HepG2 (cell line): Measurements from ENCODE around the gene DLL3. TPM values are rescaled to one million over a fixed set of nuclear protein-coding genes. Genes with fewer than 3 reads are reported as not detected.

ENCODE experiments used
- ETV5 ChIP-seq: IDR thresholded peaks from 2 replicates; pipeline ENCODE4 v1.6.1; 2018; ENCODE audit warnings: missing biosample characterization, missing genetic modification reagents, inconsistent platforms, borderline replicate concordance
- HNRNPUL1 ChIP-seq: fragments of 200-400 bp; formaldehyde crosslinking; IDR thresholded peaks from 2 replicates; pipeline ENCODE4 v1.6.1; 2017; ENCODE audit warnings: low read depth, mild to moderate bottlenecking, low read length, moderate library complexity
- MAFG ChIP-seq: sonication (generic); formaldehyde crosslinking; IDR thresholded peaks from 2 replicates; pipeline ENCODE4 v1.5.1; 2020; ENCODE audit warnings: mild to moderate bottlenecking, missing genetic modification reagents
- MZF1 ChIP-seq: sonication (generic); formaldehyde crosslinking; IDR thresholded peaks from 2 replicates; pipeline ENCODE4 v1.8.1; 2023; ENCODE audit warnings: mild to moderate bottlenecking, missing genetic modification reagents, borderline replicate concordance
- RARG ChIP-seq: sonication (generic); formaldehyde crosslinking; IDR thresholded peaks from 2 replicates; pipeline ENCODE4 v1.4.0; 2020; ENCODE audit warnings: low read depth, mild to moderate bottlenecking, missing genetic modification reagents
- RFXAP ChIP-seq: sonication (generic); formaldehyde crosslinking; IDR thresholded peaks from 2 replicates; pipeline ENCODE4 v1.4.0; 2020; ENCODE audit warnings: missing genetic modification reagents, borderline replicate concordance
- THAP11 ChIP-seq: IDR thresholded peaks from 2 replicates; pipeline ENCODE4 v1.6.1; 2016; ENCODE audit warnings: missing biosample characterization, missing genetic modification reagents
- ZNF230 ChIP-seq: sonication (generic); formaldehyde crosslinking; IDR thresholded peaks from 2 replicates; pipeline ENCODE4 v1.4.0; 2020; ENCODE audit warnings: mild to moderate bottlenecking, missing genetic modification reagents
- ZNF501 ChIP-seq: sonication (generic); formaldehyde crosslinking; IDR thresholded peaks from 2 replicates; pipeline ENCODE4 v1.5.1; 2020; ENCODE audit warnings: mild to moderate bottlenecking, moderate library complexity, missing genetic modification reagents
- ZNF7 ChIP-seq: IDR thresholded peaks from 2 replicates; pipeline ENCODE4 v1.6.1; 2016; ENCODE audit warnings: missing biosample characterization, missing genetic modification reagents
- ZNF775 ChIP-seq: sonication (generic); formaldehyde crosslinking; IDR thresholded peaks from 2 replicates; pipeline ENCODE4 v1.4.0; 2020; ENCODE audit warnings: missing genetic modification reagents, mild to moderate bottlenecking, moderate library complexity, borderline replicate concordance
- ZSCAN22 ChIP-seq: sonication (generic); formaldehyde crosslinking; IDR thresholded peaks from 2 replicates; pipeline ENCODE4 v1.4.0; 2020; ENCODE audit warnings: mild to moderate bottlenecking, missing genetic modification reagents
- polyA plus RNA-seq, 8 experiments: library from polyadenylated mRNA; depleted of rRNA in 3 of 8; stranded (reverse) in 7 of 8; unstranded in 1 of 8; fragments of >200 nt; fragmentation: Illumina TruSeq in 4 of 8; extraction: Trizol in 4 of 8; gene quantifications; 2 replicates each; pipeline versions ENCODE4 v1.2.1 to v1.2.3, GENCODE V29; 2011 to 2016; ENCODE audit warnings: low read depth in 4 of 8, missing spikeins in 1 of 8, mixed read lengths in 1 of 8; ENCODE audit not compliant: insufficient read depth in 1 of 8
- total RNA-seq, 5 experiments: library from RNA; depleted of rRNA; stranded (reverse); fragments of >200 nt; fragmentation: Illumina TruSeq; extraction: Trizol; gene quantifications; 2 replicates each; pipeline ENCODE4 v1.2.3, GENCODE V29; 2016; ENCODE audit warnings: low read depth in 1 of 5
- TF ChIP-seq, protein P1 (sequence below): sonication (generic); formaldehyde crosslinking; conservative IDR thresholded peaks from 2 replicates; pipeline ENCODE4 v1.8.1; 2023; ENCODE audit warnings: missing genetic modification reagents
- TF ChIP-seq, protein P2 (sequence below): sonication (generic); formaldehyde crosslinking; IDR thresholded peaks from 2 replicates; pipeline ENCODE4; 2020; ENCODE audit warnings: missing genetic modification reagents, mild to moderate bottlenecking, borderline replicate concordance
- TF ChIP-seq, protein P3 (sequence below): sonication (generic); formaldehyde crosslinking; IDR thresholded peaks from 2 replicates; pipeline ENCODE4 v1.5.1; 2020; ENCODE audit warnings: missing genetic modification reagents, mild to moderate bottlenecking, borderline replicate concordance
- TF ChIP-seq, protein P4 (sequence below): IDR thresholded peaks from 2 replicates; pipeline ENCODE4 v1.4.0; 2020; ENCODE audit warnings: mild to moderate bottlenecking, missing genetic modification reagents
- TF ChIP-seq, protein P5 (sequence below): sonication (generic); formaldehyde crosslinking; IDR thresholded peaks from 2 replicates; pipeline ENCODE4 v1.5.0; 2020; ENCODE audit warnings: missing genetic modification reagents

DLL3 gene
- total and polyA plus RNA-seq, 2 of the 13 experiments (the other 11 are each of a cell fraction or from before 2014, with no cell fraction given) = 0.35 to 0.55 TPM

DNA sequence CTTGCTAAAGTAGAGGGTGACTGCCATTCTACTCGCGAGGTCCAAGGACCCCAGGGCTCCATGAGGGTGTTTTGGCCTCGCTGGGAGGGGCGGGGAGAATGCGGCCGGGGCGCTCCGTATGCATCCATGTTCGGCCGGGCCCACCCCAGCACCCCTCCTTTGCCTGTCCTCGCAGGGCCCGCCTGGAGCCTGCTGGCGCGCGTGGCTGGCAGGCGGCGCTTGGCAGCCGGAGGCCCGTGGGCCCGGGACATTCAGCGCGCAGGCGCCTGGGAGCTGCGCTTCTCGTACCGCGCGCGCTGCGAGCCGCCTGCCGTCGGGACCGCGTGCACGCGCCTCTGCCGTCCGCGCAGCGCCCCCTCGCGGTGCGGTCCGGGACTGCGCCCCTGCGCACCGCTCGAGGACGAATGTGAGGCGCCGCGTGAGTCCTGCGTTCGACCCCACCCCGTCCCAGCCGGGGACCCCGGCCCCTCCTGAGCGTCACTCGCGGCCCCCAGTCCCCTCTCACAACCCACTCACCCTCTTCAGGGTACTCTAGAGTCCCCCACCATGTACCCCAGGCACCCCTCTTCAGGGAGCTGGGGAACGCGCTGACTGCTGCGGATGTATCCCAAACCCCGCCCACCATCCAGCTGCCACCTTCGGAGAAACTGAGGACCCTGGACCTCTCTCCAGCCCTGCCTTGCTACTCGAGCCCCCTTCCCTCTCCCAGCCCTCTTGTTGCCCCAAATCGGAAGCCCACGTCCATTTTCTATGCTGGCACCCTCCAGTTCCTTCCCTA lies 4.1 kb downstream of the DLL3 start (continued):
- TF ChIP-seq, protein P1, sequence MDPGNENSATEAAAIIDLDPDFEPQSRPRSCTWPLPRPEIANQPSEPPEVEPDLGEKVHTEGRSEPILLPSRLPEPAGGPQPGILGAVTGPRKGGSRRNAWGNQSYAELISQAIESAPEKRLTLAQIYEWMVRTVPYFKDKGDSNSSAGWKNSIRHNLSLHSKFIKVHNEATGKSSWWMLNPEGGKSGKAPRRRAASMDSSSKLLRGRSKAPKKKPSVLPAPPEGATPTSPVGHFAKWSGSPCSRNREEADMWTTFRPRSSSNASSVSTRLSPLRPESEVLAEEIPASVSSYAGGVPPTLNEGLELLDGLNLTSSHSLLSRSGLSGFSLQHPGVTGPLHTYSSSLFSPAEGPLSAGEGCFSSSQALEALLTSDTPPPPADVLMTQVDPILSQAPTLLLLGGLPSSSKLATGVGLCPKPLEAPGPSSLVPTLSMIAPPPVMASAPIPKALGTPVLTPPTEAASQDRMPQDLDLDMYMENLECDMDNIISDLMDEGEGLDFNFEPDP (CRISPR knock-in tag) = peak; percentile 98; the same call in 1 of the 2 replicates
- no peak for TF ChIP-seq ZNF501 (CRISPR knock-in tag)
- 0 out of 2 replicates have a peak, but pooled peaks have one; percentile 29 for TF ChIP-seq ZNF775 (CRISPR knock-in tag)
- TF ChIP-seq, protein P2, sequence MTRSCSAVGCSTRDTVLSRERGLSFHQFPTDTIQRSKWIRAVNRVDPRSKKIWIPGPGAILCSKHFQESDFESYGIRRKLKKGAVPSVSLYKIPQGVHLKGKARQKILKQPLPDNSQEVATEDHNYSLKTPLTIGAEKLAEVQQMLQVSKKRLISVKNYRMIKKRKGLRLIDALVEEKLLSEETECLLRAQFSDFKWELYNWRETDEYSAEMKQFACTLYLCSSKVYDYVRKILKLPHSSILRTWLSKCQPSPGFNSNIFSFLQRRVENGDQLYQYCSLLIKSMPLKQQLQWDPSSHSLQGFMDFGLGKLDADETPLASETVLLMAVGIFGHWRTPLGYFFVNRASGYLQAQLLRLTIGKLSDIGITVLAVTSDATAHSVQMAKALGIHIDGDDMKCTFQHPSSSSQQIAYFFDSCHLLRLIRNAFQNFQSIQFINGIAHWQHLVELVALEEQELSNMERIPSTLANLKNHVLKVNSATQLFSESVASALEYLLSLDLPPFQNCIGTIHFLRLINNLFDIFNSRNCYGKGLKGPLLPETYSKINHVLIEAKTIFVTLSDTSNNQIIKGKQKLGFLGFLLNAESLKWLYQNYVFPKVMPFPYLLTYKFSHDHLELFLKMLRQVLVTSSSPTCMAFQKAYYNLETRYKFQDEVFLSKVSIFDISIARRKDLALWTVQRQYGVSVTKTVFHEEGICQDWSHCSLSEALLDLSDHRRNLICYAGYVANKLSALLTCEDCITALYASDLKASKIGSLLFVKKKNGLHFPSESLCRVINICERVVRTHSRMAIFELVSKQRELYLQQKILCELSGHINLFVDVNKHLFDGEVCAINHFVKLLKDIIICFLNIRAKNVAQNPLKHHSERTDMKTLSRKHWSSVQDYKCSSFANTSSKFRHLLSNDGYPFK (CRISPR knock-in tag) = peak; percentile 53; the same call in 1 of the 2 replicates
- TF ChIP-seq ZNF7 = peak; percentile 50
- peak; percentile 93 for TF ChIP-seq RFXAP (CRISPR knock-in tag)
- peak; percentile 93 for TF ChIP-seq ZNF230
- TF ChIP-seq, protein P3, sequence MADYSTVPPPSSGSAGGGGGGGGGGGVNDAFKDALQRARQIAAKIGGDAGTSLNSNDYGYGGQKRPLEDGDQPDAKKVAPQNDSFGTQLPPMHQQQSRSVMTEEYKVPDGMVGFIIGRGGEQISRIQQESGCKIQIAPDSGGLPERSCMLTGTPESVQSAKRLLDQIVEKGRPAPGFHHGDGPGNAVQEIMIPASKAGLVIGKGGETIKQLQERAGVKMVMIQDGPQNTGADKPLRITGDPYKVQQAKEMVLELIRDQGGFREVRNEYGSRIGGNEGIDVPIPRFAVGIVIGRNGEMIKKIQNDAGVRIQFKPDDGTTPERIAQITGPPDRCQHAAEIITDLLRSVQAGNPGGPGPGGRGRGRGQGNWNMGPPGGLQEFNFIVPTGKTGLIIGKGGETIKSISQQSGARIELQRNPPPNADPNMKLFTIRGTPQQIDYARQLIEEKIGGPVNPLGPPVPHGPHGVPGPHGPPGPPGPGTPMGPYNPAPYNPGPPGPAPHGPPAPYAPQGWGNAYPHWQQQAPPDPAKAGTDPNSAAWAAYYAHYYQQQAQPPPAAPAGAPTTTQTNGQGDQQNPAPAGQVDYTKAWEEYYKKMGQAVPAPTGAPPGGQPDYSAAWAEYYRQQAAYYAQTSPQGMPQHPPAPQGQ = no peak
- TF ChIP-seq THAP11 (CRISPR knock-in tag) = peak; percentile 61; the same call in 1 of the 2 replicates
- TF ChIP-seq, protein P4, sequence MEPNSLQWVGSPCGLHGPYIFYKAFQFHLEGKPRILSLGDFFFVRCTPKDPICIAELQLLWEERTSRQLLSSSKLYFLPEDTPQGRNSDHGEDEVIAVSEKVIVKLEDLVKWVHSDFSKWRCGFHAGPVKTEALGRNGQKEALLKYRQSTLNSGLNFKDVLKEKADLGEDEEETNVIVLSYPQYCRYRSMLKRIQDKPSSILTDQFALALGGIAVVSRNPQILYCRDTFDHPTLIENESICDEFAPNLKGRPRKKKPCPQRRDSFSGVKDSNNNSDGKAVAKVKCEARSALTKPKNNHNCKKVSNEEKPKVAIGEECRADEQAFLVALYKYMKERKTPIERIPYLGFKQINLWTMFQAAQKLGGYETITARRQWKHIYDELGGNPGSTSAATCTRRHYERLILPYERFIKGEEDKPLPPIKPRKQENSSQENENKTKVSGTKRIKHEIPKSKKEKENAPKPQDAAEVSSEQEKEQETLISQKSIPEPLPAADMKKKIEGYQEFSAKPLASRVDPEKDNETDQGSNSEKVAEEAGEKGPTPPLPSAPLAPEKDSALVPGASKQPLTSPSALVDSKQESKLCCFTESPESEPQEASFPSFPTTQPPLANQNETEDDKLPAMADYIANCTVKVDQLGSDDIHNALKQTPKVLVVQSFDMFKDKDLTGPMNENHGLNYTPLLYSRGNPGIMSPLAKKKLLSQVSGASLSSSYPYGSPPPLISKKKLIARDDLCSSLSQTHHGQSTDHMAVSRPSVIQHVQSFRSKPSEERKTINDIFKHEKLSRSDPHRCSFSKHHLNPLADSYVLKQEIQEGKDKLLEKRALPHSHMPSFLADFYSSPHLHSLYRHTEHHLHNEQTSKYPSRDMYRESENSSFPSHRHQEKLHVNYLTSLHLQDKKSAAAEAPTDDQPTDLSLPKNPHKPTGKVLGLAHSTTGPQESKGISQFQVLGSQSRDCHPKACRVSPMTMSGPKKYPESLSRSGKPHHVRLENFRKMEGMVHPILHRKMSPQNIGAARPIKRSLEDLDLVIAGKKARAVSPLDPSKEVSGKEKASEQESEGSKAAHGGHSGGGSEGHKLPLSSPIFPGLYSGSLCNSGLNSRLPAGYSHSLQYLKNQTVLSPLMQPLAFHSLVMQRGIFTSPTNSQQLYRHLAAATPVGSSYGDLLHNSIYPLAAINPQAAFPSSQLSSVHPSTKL (CRISPR knock-in tag) = peak; percentile 36
- peak; percentile 52; the same call in 1 of the 2 replicates for TF ChIP-seq ETV5 (CRISPR knock-in tag)
- TF ChIP-seq, protein P5, sequence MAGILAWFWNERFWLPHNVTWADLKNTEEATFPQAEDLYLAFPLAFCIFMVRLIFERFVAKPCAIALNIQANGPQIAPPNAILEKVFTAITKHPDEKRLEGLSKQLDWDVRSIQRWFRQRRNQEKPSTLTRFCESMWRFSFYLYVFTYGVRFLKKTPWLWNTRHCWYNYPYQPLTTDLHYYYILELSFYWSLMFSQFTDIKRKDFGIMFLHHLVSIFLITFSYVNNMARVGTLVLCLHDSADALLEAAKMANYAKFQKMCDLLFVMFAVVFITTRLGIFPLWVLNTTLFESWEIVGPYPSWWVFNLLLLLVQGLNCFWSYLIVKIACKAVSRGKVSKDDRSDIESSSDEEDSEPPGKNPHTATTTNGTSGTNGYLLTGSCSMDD (CRISPR knock-in tag) = peak; percentile 97
- TF ChIP-seq RARG (CRISPR knock-in tag) = 0 out of 2 replicates have a peak, but pooled peaks have one; percentile 75
- no peak for TF ChIP-seq MZF1 (CRISPR knock-in tag)
- no peak for TF ChIP-seq HNRNPUL1
- TF ChIP-seq ZSCAN22 (CRISPR knock-in tag) = peak; percentile 88; the same call in 1 of the 2 replicates
- TF ChIP-seq MAFG (CRISPR knock-in tag) = peak; percentile 54; the same call in 1 of the 2 replicates
